ENCODE measurements around the gene TRAPPC14. TPM values are rescaled to one million over a fixed set of nuclear protein-coding genes. Genes with fewer than 3 reads are reported as not detected.

Gene TRAPPC14
- polyA plus RNA-seq, 4 donors = 18.6 to 27.7 (median 23.6) TPM

- no peak for DNase-seq (ENCODE audit: low read depth in 4 of 4, low spot score in 2 of 4)
These were observed 51.9 kb downstream of the TRAPPC14 start for GRCh38 chr7:100106633-100107032.

- DNase-seq (ENCODE audit: low read depth in 4 of 4, low spot score in 2 of 4) = no peak
These were observed 53.0 kb downstream of the TRAPPC14 start for GRCh38 chr7:100105534-100105933.

Other genes with a start within 250 kb of the TRAPPC14 start
- 10 to 100 TPM; 30.8 to 39.6 (median 37.2) TPM for gene TRIM4, start 239.2 kb downstream of the TRAPPC14 start, polyA plus RNA-seq (ENCODE audit: insufficient read length in 4 of 4)
- 1 to 10 TPM in 3 of 4 donors, under 1 TPM in 1; 0.76 to 1.4 (median 1.2) TPM for gene GJC3, start 229.1 kb downstream of the TRAPPC14 start, polyA plus RNA-seq (ENCODE audit: insufficient read length in 4 of 4)
- gene AZGP1, start 182.7 kb downstream of the TRAPPC14 start, polyA plus RNA-seq (ENCODE audit: insufficient read length in 4 of 4) = 10 to 100 TPM; 52.2 to 69.0 (median 62.5) TPM
- gene ZKSCAN1, start 143.1 kb downstream of the TRAPPC14 start, polyA plus RNA-seq (ENCODE audit: insufficient read length in 4 of 4) = 10 to 100 TPM; 43.3 to 71.5 (median 57.5) TPM
- gene ZSCAN21, start 108.9 kb downstream of the TRAPPC14 start, polyA plus RNA-seq (ENCODE audit: insufficient read length in 4 of 4) = 10 to 100 TPM; 21.4 to 22.8 (median 22.2) TPM
- 10 to 100 TPM; 46.5 to 57.6 (median 51.6) TPM for gene ZNF3, start 77.0 kb downstream of the TRAPPC14 start, polyA plus RNA-seq (ENCODE audit: insufficient read length in 4 of 4)
- 100 to 1,000 TPM; 124 to 140 (median 136) TPM for gene COPS6, start 69.8 kb downstream of the TRAPPC14 start, polyA plus RNA-seq (ENCODE audit: insufficient read length in 4 of 4)
- gene MCM7, start 57.3 kb downstream of the TRAPPC14 start, polyA plus RNA-seq (ENCODE audit: insufficient read length in 4 of 4) = 100 to 1,000 TPM; 140 to 174 (median 160) TPM
- 10 to 100 TPM; 28.0 to 38.0 (median 36.7) TPM for gene AP4M1, start 57.1 kb downstream of the TRAPPC14 start, polyA plus RNA-seq (ENCODE audit: insufficient read length in 4 of 4)
- 10 to 100 TPM; 52.0 to 73.0 (median 58.6) TPM for gene TAF6, start 39.4 kb downstream of the TRAPPC14 start, polyA plus RNA-seq (ENCODE audit: insufficient read length in 4 of 4)
- gene CNPY4, start 39.1 kb downstream of the TRAPPC14 start, polyA plus RNA-seq (ENCODE audit: insufficient read length in 4 of 4) = 10 to 100 TPM; 33.9 to 51.6 (median 46.0) TPM
- gene MBLAC1, start 31.8 kb downstream of the TRAPPC14 start, polyA plus RNA-seq (ENCODE audit: insufficient read length in 4 of 4) = 1 to 10 TPM; 1.7 to 2.5 (median 1.9) TPM
- gene LAMTOR4, start 9.8 kb downstream of the TRAPPC14 start, polyA plus RNA-seq (ENCODE audit: insufficient read length in 4 of 4) = 100 to 1,000 TPM in 3 of 4 donors, 10 to 100 TPM in 1; 97.0 to 134 (median 116) TPM
- 1 to 10 TPM; 5.7 to 8.0 (median 6.3) TPM for gene GAL3ST4, start 9.9 kb upstream of the TRAPPC14 start, polyA plus RNA-seq (ENCODE audit: insufficient read length in 4 of 4)
- 10 to 100 TPM in 2 of 4 donors, 1 to 10 TPM in 2; 5.9 to 17.4 (median 13.1) TPM for gene GPC2, start 18.7 kb upstream of the TRAPPC14 start, polyA plus RNA-seq (ENCODE audit: insufficient read length in 4 of 4)
- 10 to 100 TPM in 3 of 4 donors, 1 to 10 TPM in 1; 7.5 to 37.1 (median 22.3) TPM for gene STAG3, start 19.2 kb upstream of the TRAPPC14 start, polyA plus RNA-seq (ENCODE audit: insufficient read length in 4 of 4)
- gene PVRIG, start 61.2 kb upstream of the TRAPPC14 start, polyA plus RNA-seq (ENCODE audit: insufficient read length in 4 of 4) = 10 to 100 TPM in 1 of 4 donors, 1 to 10 TPM in 3; 1.7 to 12.5 (median 5.0) TPM
- gene SPDYE3, start 149.0 kb upstream of the TRAPPC14 start, polyA plus RNA-seq (ENCODE audit: insufficient read length in 4 of 4) = 1 to 10 TPM; 6.9 to 9.1 (median 7.1) TPM
- 10 to 100 TPM; 20.6 to 64.3 (median 42.5) TPM for gene PILRB, start 199.4 kb upstream of the TRAPPC14 start, polyA plus RNA-seq (ENCODE audit: insufficient read length in 4 of 4)
- gene PILRA, start 214.8 kb upstream of the TRAPPC14 start, polyA plus RNA-seq (ENCODE audit: insufficient read length in 4 of 4) = 1 to 10 TPM; 3.1 to 8.7 (median 5.8) TPM

Data from left renal cortex interstitium (tissue), 4 donors.